Glomerular endothelial cell (primary cell): ENCODE results near the gene HMSD. TPM values are rescaled to one million over a fixed set of nuclear protein-coding genes. Genes with fewer than 3 reads are reported as not detected.
A peak's percentile ranks its signal among the peaks of the same experiment; 100 is the strongest.

Experiments
- DNase-seq: peaks from one replicate; pipeline ENCODE4 v3.0.0-alpha.2; 2011; ENCODE audit warnings: low read depth, low spot score; ENCODE audit errors: extremely low read depth
- total RNA-seq: library from RNA; depleted of rRNA; stranded (reverse); fragments of >200 nt; gene quantifications from 2 replicates; pipeline ENCODE4 v1.2.3, GENCODE V29; 2015

Gene HMSD
- total RNA-seq, 1 donor from 2014 or later = 0.41 TPM

DNA sequence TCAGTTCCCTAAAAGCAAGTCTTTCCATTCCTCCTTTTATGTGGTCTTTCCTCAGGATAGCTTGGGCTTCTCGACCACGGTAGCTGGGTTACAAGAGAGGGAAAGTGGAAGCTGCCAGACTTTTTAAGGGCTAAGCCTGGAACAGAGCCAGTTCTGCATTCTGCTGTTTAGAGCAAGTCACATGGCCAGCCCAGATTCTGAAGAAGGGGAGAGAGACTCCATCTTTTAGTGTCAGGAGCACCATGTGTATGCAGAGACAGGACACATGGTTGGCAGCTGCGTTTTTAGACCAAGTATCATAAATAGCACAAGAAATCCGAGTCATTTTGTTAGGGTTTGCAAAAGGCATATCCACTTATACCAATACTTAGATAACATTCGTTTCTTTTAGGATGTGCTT is 4.7 kb downstream of the HMSD start:
- no peak for DNase-seq

DNA sequence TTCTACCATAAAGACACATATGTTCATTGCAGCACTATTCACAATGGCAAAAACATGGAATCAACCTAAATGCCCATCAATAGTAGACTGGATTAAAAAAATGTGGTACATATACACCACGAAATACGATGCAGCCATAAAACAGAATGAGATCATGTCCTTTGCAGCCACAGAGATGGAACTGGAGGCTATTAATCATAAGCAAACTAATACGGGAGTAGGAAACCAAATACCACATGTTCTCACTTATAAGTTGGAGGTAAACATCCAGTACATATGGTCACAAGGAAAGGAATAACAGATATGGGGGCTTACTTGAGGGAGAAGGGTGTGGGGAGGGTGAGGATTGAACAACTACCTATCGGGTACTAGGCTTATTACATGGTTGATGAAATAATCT is 7.7 kb downstream of the HMSD start:
- no peak for DNase-seq

GRCh38 chr18:63960891-63961290 is 11.8 kb downstream of the HMSD start:
- no peak for DNase-seq

DNA sequence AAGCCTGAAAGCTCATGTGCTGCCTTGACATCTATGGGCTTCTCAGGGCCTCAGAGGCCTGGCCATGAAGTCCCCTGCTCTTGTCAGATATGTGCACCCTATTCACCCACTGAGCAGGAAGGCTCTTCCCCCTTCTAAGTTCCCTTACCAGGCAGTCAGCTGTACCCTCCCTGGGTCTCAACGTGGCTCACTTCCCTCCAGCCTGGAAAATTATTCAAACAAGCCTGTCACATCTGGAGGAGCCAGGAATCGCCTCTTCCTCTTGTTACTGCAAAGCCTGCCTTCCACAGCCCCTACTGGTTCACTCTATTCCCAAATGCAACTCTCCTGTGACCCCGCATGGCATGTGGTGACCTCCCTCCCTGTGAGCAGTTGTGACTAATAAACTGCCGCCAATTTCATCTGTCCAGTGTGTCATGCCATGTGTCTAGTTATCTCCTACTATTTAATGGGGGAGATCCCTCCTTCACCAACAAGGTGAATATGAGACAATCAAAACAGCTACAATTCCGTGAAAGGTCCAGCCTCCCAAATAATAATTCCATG is 12.4 kb downstream of the HMSD start:
- no peak for DNase-seq

- no peak for DNase-seq
Observed at GRCh38 chr18:63962137-63962536, 13.0 kb downstream of the HMSD start.

DNA sequence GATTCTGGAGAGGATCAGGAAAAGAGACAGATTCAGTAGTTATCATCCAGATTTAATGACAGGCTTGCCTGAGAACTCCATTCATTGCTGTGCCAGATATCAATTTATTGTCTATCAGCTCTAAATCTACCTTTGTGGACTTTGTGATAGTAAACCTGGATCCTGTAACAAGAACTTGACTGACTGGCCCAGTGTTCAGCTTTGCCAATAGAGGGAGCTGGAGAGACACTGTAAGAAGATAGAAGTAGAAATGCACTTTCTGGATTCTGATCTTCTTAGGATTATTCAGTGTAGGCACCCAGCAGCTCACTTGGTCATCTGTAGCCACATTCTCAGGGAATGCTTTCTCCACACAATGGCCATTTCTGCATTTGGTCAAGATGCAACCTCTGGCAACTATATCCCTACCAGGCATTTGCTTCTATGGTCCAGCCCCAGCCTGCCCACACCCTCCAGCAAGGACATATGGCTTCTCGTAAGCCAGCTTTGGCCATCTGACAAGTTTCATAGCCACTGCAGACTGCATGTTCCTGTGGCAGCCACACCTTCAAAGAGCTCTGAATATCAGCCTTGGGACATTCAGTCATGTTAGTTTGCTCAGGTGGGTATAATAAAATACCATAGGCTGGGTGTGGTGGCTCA is 14.6 kb downstream of the HMSD start:
- DNase-seq = no peak

DNA sequence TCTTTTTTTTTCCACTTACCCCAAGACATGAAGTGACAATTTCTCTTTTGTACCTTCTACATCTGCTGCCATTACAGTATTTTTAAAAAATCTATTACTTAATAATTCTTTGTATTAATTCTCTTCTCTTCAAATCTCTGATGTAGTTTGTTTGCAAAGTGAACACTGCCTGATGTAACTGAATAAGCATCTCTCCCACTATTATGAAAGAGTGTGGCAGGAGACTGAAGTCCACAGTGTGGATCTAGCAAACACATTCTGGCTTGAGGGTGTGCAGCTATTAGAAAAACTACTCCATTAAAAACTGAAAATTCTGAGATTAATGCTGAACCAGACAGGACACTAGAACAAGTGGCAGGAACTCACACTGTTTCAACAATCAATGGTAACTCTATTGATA is 15.8 kb downstream of the HMSD start:
- no peak for DNase-seq

DNA sequence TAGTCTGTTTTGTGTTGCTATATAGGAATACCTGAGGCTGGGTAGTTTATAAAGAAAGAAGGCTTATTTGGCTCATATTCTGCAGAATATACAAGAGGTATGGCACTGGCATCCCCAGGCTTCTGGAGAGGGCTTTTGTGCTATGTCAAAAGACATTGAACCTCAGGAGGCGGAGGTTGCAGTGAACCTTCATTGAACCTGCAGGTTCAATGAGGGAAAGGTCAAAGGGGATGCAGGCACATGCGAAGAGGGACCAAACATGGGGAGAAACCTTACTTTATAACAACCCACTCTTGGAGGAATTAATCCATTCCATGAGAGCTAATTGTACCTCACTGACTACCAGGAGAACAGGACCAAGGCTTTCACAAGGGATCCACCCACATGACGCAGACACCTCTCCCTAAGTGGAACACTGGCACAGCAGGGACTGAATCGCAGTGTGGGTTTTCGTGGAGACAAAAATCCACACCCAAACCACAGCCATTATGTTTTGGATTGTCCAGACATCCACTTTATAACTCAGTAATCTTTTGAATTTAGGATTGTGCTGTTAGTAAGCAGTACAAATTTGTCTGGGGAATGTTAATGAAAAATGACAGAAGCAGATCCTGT is 16.7 kb downstream of the HMSD start:
- DNase-seq = no peak

GRCh38 chr18:63969942-63970808 is 21.1 kb downstream of the HMSD start, which contains the start of gene SERPINB8:
Gene SERPINB8 (plus strand): TSS chr18:63970081. CDS start chr18:63978309, 8,228 bp downstream.
- DNase-seq = peak; percentile 27

DNA sequence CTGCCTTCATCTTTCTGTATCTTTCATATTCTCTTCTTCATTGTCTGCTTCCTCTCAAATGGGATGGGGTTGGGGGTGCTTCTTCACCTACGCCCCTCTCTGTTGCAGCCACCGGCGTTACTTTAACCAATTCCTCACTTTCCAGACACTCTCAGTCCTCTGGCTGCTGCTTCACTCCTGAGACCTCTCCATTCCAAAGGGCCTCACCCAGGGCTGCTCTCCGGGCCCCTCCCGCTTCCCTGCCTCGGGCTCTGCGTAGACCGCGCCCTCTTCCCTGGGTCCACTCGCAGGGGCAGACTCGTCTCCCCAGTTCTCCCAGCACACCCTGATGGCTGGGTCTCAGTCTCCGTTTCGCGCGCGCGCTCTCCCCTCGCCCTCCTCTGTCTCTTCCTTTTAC is 21.7 kb downstream of the HMSD start:
- no peak for DNase-seq

DNA sequence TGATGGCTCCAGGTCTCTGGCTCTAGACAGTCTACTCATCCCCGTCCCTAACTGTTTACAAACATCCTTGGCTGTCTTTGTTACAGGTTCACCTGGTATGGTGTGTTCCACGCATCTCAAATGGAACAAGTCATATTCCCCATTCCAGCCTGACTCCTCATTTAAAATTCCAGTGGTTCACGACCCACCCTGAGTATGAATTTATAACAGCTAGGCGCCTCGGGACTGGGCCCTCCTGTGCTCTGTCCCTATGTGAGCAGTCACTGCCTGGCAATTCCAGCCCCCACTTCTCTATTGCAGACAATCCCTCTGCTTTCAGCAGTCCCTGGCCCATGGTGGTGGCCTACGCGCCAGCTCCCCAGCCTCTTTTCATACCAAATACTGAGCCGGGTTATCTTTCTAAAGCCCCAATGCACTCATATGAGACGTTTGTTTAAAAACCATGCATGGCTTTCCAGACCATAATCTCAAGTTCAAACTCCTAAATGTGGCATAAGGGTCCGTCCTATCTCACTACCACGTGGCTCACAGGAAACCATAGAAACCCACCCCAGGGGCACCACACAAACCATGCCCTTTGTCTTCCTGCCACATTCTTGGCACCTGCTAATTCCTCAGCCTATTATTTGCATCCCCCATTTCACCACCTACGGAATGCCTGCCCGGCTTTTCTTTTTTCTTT is 22.4 kb downstream of the HMSD start:
- DNase-seq = no peak

DNA sequence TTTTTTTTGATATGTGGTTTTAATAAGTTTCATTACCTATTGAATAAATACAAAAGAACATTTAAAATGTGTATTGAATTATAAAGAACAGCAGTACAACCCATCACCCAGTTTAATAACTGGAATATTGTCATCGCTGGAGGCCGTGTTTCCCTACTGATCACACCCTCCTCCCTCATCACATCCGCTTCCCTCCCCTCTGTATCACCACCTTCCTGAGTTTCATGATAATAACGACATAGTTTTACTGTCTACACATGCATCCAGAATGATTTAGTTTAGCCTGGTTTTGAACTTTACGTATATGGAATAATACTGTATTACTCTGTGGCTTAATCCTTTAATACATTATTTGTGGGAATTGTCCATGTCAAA is 22.9 kb downstream of the HMSD start:
- DNase-seq = no peak

DNA sequence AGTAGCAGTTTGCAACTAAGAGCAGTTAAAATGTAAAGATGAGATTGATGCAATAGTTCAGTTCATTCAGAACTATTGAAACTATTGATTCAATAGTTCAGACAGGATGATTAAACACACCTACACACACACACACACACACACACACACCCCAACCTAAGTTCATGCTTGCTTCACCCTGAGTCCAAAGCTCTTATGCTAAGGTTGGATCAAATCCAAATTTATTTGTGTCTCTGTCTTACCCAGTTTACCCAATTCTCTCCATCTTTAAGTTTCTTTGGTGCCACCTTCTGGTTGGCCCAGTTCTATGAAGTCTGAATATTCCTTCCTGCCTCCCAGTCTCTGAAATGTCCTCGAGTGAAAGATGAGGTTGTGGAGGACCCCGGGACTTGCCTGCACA is 25.9 kb downstream of the HMSD start:
- no peak for DNase-seq

GRCh38 chr18:63975628-63976027 is 26.5 kb downstream of the HMSD start:
- no peak for DNase-seq

- no peak for DNase-seq
Observed at GRCh38 chr18:63977040-63977439, 27.9 kb downstream of the HMSD start.

GRCh38 chr18:63979409-63979920 is 30.4 kb downstream of the HMSD start:
- peak; percentile 45 for DNase-seq

GRCh38 chr18:63980027-63980426 is 30.9 kb downstream of the HMSD start:
- no peak for DNase-seq

DNA sequence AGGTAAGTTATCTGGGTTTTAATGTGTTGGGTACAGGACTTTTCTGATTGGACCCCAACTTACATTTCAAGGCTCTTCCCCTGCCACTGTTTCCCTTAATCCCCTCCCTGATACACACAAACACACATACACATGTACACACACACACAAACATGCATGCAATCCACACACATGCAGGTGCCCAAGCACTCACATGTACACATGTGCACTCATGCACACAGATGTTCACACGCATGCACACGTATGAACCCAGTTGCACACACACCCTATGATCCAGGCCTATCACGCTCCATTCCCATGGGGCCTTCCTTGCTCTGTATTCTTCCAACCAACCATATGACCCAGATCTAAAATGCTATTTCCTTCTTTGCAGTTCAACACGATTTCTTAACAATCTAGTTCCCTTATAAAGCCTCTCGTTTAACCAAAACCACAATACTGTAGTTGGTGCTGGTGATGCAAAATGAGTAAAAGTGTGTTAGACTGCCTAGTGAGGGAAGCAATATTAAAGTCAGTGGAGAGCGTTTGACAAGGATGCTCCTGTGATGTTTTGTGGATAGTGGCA is 31.9 kb downstream of the HMSD start:
- no peak for DNase-seq

- no peak for DNase-seq
Observed at GRCh38 chr18:63981719-63982118, 32.6 kb downstream of the HMSD start.

GRCh38 chr18:63982361-63982760 is 33.3 kb downstream of the HMSD start:
- DNase-seq = no peak
